HUDEP-2 (cell line): ENCODE measurements around the gene MRPL24.
"Not testable (repeated sequence)": the region's sequence is repeated elsewhere in the genome, so short reads cannot be mapped to it uniquely, and the experiment has no call there.

Experiments
- DNase-seq, 76 experiments: peaks; one replicate each; lab custom pipeline; 2025; ENCODE audit not compliant: unreplicated experiment in 76 of 76; lab: John Stamatoyannopoulos, UW

The MRPL24 gene

GRCh38 chr1:156740741-156741480, at the start of gene MRPL24:
TSS of gene MRPL24 (minus strand) at chr1:156741088. CDS start at chr1:156738704, 2,384 bp downstream.
- DNase-seq = peak in 75 of 76 experiments; percentile 67 to 99 (median 96)

- no peak for DNase-seq
Measured at GRCh38 chr1:156789621-156790318, 48.9 kb upstream of the MRPL24 start.

- DNase-seq = no peak
Measured at GRCh38 chr1:156788136-156788535, 47.2 kb upstream of the MRPL24 start.

GRCh38 chr1:156786640-156787039, 45.8 kb upstream of the MRPL24 start:
- no peak for DNase-seq

GRCh38 chr1:156785458-156785857, 44.6 kb upstream of the MRPL24 start:
- no peak for DNase-seq

GRCh38 chr1:156781585-156782186, 40.8 kb upstream of the MRPL24 start:
- no peak for DNase-seq

- DNase-seq = no peak
Measured at GRCh38 chr1:156777573-156777972, 36.7 kb upstream of the MRPL24 start.

GRCh38 chr1:156776942-156777341, 36.1 kb upstream of the MRPL24 start:
- DNase-seq = no peak

GRCh38 chr1:156775799-156776198, 34.9 kb upstream of the MRPL24 start:
- no peak for DNase-seq

- DNase-seq = peak in 1 of 76 experiments; percentile 5
Measured at GRCh38 chr1:156773607-156774006, 32.7 kb upstream of the MRPL24 start.

GRCh38 chr1:156772728-156773497, 32.0 kb upstream of the MRPL24 start:
- DNase-seq = peak in 9 of 76 experiments; percentile 6 to 35 (median 14)

GRCh38 chr1:156772222-156772621, 31.3 kb upstream of the MRPL24 start:
- DNase-seq = no peak

- no peak for DNase-seq
Measured at GRCh38 chr1:156768610-156769295, 27.9 kb upstream of the MRPL24 start.

- DNase-seq = peak in 2 of 76 experiments; percentile 15 to 45
Measured at GRCh38 chr1:156767879-156768604, 27.2 kb upstream of the MRPL24 start.

GRCh38 chr1:156767101-156767878, 26.4 kb upstream of the MRPL24 start, which contains the start of gene PRCC:
TSS of gene PRCC (plus strand) at chr1:156767535. CDS start at chr1:156767772, 237 bp downstream.
- peak in 75 of 76 experiments; percentile 68 to 99 (median 96) for DNase-seq

- DNase-seq = peak in 5 of 76 experiments; percentile 14 to 85 (median 59)
Measured at GRCh38 chr1:156766298-156767100, 25.6 kb upstream of the MRPL24 start.

GRCh38 chr1:156765666-156766065, 24.8 kb upstream of the MRPL24 start:
- DNase-seq = no peak

GRCh38 chr1:156765136-156765535, 24.2 kb upstream of the MRPL24 start:
- not testable (repeated sequence) for DNase-seq
